Spleen (tissue), 7 donors: ENCODE results near the gene PATZ1.

Experiments
- POLR2A ChIP-seq, 3 donors: fragments of 450-650 bp; IDR thresholded peaks; one replicate each; pipeline ENCODE4 v1.5.1; 2017; ENCODE audit warnings: antibody characterized with exemption in 3 of 3, mild to moderate bottlenecking in 1 of 3
- TF ChIP-seq, protein P1 (sequence below), 11 experiments: fragments of 200-600 bp in 7 of 11; fragments of 450-650 bp in 4 of 11; sonication (generic) in 4 of 11; IDR thresholded peaks in 8 of 11; conservative IDR thresholded peaks in 3 of 11; 1 replicate in 7 of 11; 2 replicates in 4 of 11; pipeline versions ENCODE4 v1.4.0 to v1.8.0; 2016 to 2021; ENCODE audit warnings: antibody characterized with exemption in 11 of 11, inconsistent platforms in 4 of 11, mild to moderate bottlenecking in 1 of 11
- donor health status: DM: no; HTN: no; CAD: no; lungs with moderate emphysema.
- donor health status: DM: no; HTN: no; CAD: no.
- donor health status: DM: no; HTN: no; CAD: no.

DNA sequence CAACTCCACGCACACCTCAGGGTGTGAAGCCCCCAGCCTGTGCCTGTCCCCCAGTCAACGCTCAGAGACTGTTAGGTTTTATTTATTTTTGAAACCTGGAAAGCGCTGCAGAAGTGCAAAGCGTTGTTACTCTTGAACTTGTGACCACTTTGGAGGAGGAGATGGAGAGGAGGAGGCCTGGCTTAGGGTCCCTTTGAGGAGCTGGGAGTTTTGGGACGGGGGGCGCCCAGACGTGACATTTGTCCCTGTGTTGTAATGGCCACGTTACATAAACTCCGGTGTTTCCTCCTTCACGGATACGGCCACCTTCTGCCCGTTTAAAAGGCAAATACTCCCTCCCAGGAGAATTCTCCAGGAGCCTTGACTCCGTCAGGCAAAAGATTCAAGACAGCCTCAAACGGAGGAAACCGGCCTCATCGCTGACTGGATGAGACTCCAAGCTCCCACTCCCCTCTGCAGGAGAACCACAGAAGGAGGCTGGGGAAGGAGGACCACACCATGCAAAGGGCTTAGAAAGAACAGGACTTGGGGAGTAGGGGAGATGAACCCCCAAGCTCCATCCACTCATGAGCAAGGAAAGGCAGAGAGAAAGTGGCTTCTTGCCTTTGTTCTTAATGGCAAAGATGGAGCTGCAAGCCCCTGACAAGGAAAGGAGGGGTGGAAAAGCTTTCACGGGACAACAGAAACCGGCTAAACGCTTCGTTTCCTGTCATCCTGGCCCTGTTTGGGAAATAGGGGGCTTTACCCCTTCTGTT, 54.5 kb downstream of the PATZ1 start:
- TF ChIP-seq, protein P1, sequence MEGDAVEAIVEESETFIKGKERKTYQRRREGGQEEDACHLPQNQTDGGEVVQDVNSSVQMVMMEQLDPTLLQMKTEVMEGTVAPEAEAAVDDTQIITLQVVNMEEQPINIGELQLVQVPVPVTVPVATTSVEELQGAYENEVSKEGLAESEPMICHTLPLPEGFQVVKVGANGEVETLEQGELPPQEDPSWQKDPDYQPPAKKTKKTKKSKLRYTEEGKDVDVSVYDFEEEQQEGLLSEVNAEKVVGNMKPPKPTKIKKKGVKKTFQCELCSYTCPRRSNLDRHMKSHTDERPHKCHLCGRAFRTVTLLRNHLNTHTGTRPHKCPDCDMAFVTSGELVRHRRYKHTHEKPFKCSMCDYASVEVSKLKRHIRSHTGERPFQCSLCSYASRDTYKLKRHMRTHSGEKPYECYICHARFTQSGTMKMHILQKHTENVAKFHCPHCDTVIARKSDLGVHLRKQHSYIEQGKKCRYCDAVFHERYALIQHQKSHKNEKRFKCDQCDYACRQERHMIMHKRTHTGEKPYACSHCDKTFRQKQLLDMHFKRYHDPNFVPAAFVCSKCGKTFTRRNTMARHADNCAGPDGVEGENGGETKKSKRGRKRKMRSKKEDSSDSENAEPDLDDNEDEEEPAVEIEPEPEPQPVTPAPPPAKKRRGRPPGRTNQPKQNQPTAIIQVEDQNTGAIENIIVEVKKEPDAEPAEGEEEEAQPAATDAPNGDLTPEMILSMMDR (IDR thresholded peaks at IDR 0.05 in 8 of 11, conservative IDR thresholded peaks at IDR 0.05 in 3 of 11) = no peak
- TF ChIP-seq POLR2A (IDR thresholded peaks at IDR 0.05) = no peak
